Ovary (tissue), 3 donors: ENCODE measurements around the gene INTS11.

Source experiments
- POLR2A ChIP-seq: fragments of 450-650 bp; IDR thresholded peaks from one replicate; pipeline ENCODE4 v1.6.1; 2017; ENCODE audit warnings: antibody characterized with exemption, mild to moderate bottlenecking, moderate library complexity
- TF ChIP-seq, protein P1 (sequence below), 3 donors: fragments of 450-650 bp in 2 of 3; fragments of 200-600 bp in 1 of 3; IDR thresholded peaks; one replicate each; pipeline versions ENCODE4 v1.5.1 to v1.8.0; 2016 to 2022; ENCODE audit warnings: antibody characterized with exemption in 3 of 3, mild to moderate bottlenecking in 1 of 3
- donor health status: DM: no; HTN: no; CAD: no.

DNA sequence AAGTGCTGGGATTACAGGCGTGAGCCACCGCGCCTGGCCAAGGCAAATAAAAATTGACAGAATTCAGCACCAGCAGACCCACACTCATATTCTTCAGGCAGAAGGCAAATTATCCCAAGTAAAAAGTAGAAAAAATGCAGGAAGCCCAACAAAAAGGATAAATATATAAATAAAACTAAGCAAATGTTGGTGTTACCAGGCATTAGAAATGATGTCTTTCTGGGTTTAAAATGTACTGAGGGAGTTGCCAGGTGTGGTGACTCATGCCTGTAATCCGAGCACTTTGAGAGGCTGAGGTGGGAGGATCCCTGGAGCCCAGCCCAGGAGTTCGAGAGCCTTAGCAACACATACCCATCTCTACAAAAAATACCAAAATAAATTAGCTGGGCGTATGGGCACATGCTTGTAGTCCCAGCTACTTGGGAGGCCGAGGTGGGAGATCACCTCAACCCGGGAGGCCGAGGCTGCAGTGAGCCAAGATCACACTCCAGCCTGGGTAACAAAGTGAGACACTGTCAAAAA is 6.3 kb downstream of the INTS11 start:
- TF ChIP-seq POLR2A: no peak
- TF ChIP-seq, protein P1, sequence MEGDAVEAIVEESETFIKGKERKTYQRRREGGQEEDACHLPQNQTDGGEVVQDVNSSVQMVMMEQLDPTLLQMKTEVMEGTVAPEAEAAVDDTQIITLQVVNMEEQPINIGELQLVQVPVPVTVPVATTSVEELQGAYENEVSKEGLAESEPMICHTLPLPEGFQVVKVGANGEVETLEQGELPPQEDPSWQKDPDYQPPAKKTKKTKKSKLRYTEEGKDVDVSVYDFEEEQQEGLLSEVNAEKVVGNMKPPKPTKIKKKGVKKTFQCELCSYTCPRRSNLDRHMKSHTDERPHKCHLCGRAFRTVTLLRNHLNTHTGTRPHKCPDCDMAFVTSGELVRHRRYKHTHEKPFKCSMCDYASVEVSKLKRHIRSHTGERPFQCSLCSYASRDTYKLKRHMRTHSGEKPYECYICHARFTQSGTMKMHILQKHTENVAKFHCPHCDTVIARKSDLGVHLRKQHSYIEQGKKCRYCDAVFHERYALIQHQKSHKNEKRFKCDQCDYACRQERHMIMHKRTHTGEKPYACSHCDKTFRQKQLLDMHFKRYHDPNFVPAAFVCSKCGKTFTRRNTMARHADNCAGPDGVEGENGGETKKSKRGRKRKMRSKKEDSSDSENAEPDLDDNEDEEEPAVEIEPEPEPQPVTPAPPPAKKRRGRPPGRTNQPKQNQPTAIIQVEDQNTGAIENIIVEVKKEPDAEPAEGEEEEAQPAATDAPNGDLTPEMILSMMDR (IDR thresholded peaks at IDR 0.05): no peak
